Activated CD4-positive, alpha-beta T cell treated with anti-CD3 and anti-CD28 coated beads, Interleukin-2, amount 50 U/mL, for 16 hours (primary cell): ENCODE measurements around the gene OR13J1.

Experiments used
- DNase-seq: peaks from one replicate; pipeline ENCODE4 v3.0.0-alpha.2; 2020

The OR13J1 gene

GRCh38 chr9:35829084-35829763, 41.0 kb downstream of the OR13J1 start, which contains the start of gene TMEM8B:
TSS of gene TMEM8B (plus strand) at chr9:35829228. CDS start at chr9:35829448, 220 bp downstream.
- peak; percentile 91 for DNase-seq

DNA sequence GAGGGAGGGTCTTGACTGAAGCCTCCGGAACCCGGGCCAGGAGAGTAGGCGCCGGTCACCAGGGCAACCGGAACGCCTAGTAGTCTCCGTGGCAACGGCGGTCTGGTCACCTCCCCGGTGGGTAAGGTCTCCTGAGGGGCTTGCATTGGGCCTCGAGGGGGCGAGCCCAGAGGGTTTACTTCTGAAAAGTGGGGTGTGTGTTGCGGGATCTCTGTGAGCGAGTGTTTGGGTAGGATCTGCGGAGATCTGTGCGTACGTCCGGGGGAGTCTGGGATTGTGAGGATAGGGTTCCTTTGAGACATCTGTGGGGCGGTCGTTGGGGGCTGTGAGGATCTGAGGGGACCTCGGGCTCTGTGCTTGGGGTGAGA, 41.5 kb downstream of the OR13J1 start, which contains the start of gene FAM221B:
FAM221B (minus strand) TSS at position 17 of the 368 bp plus-strand sequence. CDS start 2,571 bp downstream, outside the sequence.
- no peak for DNase-seq

- DNase-seq = no peak
These were observed 42.7 kb downstream of the OR13J1 start for GRCh38 chr9:35827486-35827885.

DNA sequence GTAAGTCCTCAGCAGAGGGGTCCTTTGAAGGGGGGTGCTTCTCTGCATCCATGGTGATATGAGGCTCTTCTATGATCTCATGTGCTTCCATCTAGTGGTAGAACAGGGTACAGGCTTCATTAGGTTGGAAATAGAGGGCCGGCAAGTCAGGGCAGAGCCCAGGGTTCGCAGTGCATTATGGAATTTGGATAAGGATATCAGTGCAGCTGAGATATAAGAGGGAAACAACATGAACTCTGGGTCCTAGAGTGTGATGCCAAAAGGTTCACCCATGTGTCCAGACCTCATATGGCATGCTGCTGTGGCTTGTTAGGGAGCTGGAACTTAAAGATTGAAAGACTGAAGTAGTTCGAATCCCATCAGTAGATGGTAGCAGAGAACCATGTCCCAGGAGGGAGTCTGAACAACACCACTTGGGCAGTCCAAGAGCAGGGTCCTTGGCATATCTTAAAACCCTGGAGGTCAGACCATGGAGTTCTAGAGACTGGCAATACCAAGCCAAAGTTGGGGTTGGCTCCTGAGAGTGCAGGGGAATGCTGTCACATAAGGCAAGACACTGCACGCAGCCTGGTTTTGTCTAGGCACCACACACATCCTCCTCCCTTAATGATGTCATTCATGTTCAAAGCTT, 44.0 kb downstream of the OR13J1 start:
- peak; percentile 52 for DNase-seq

GRCh38 chr9:35822926-35823325, 47.3 kb downstream of the OR13J1 start:
- no peak for DNase-seq

- no peak for DNase-seq
These were observed 50.1 kb downstream of the OR13J1 start for GRCh38 chr9:35820076-35820475.
